Measurements from ENCODE around the gene TPK1. TPM values are rescaled to one million over a fixed set of nuclear protein-coding genes. Genes with fewer than 3 reads are reported as not detected.

TPK1 gene
- total RNA-seq, 2 donors from 2014 or later = 19.9 to 20.6 TPM

DNA sequence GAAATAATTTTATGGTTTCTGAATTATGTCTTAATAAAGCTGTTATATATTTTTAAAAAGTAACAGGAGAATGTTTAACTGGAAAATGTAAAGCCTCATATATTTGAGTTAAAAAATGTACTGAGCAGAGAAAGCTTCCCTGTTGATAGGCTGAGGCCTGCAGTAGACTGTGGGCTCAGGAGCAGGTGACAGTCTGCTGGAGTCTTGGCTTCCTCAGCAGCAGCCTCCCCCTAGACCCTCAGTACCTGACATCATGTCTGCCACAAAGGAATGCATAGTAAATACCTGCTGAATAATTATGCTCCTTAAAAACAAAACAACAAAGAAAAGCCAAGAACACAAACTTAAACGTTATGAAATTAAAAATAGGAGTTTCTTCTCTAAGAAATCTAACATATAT lies 358.5 kb downstream of the TPK1 start:
- Mint-ChIP-seq H3K36me3 (ENCODE audit: low read depth) (no peaks in the 10 kb centered on the region), H3K4me1 (no peaks in the 10 kb centered on the region), H3K4me3 (no peak overlapping the region), H3K27me3 (no peaks in the 10 kb centered on the region), H3K27ac (no peak overlapping the region), H3K9me3 (no peaks in the 10 kb centered on the region)
- ATAC-seq (replicated peaks) = no peak

DNA sequence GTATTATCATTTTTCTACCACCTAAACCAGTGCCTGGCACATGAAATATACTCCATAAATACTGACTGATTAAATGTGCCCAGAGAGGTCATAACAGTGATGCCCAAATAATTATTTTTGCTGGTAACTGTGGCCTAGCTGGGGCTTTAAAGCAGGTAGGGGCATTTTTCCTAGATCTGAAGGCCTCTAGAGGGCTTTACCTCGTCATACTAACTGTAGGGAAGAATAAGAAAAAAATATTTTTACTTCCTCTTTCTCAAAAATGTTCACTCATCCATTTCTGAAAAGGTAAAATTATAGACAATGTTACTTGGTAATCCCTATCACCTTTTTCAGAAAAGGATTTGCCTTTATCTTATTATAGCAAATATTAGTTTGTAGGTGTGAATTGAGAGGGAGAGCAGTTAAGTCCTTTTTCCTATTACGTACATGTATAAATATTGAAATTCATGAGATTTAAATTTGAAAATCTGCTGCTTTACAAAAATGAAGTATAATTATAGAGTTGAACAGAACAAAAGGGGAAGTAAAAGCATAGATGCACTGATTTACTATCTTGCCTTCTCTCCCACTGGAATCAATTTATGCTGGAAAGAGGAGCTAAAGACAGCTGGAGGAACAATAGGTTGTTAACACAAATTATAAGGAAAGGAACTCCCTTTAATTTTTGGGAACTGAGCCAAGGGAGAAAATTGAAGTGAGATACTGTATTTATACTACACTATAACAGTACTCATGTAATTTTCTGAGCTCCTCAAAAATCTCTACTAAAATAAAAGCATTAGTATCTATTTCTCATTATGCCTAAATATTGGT lies 360.8 kb downstream of the TPK1 start:
- H3K27ac Mint-ChIP-seq = no peak overlapping the region
- H3K9me3 Mint-ChIP-seq = no peaks in the 10 kb centered on the region
- H3K4me1 Mint-ChIP-seq = no peaks in the 10 kb centered on the region
- no peaks in the 10 kb centered on the region for H3K27me3 Mint-ChIP-seq
- H3K4me3 Mint-ChIP-seq = no peak overlapping the region
- no peaks in the 10 kb centered on the region for H3K36me3 Mint-ChIP-seq (ENCODE audit: low read depth)
- ATAC-seq (replicated peaks) = no peak

DNA sequence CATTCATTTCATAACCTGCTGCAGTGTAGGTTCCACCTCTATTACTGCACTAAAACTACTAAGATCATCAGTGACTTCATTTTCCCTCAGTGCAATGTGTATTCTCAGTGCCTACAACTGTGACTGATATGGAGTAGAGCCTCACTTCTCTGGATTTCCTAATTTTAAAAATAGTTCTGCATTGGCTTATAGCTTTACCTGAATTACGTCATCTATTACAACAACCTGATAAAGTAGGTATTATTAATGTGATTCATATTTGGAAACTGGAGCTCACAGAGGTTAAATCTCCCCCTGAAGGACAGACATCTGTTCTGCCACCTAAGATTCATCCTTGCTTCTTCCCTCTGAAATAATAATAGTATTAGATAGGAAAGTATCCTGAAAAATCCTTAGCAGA lies 361.5 kb downstream of the TPK1 start:
- no peak overlapping the region for H3K4me3 Mint-ChIP-seq
- no peaks in the 10 kb centered on the region for H3K27me3 Mint-ChIP-seq
- H3K36me3 Mint-ChIP-seq (ENCODE audit: low read depth) = no peaks in the 10 kb centered on the region
- no peaks in the 10 kb centered on the region for H3K4me1 Mint-ChIP-seq
- no peak for ATAC-seq (replicated peaks)
- H3K27ac Mint-ChIP-seq = no peak overlapping the region
- H3K9me3 Mint-ChIP-seq = no peaks in the 10 kb centered on the region

DNA sequence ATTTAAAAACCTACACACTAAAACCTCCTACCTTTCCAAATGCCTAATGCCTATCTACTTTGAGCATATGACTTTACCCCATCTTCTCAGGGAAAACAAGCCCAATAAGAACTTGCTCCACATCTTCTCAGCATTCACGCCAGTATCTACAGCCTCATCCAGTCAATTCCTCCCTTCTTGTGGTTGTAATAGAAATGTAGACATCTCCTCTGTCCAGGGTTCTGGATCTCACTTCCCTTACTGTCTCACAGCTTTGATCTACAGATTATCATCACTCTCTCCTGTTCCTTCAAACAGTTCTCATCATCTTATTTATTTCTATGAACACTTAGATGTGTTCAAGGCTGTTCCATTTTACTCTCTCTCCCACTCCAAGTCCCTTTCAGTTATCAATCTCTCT lies 361.9 kb downstream of the TPK1 start:
- Mint-ChIP-seq H3K4me3 (no peak overlapping the region), H3K27ac (no peak overlapping the region), H3K27me3 (no peaks in the 10 kb centered on the region), H3K4me1 (no peaks in the 10 kb centered on the region), H3K36me3 (ENCODE audit: low read depth) (peaks cover 1% of the 10 kb centered on the region), H3K9me3 (peaks cover 1% of the 10 kb centered on the region)
- ATAC-seq (replicated peaks) = no peak

DNA sequence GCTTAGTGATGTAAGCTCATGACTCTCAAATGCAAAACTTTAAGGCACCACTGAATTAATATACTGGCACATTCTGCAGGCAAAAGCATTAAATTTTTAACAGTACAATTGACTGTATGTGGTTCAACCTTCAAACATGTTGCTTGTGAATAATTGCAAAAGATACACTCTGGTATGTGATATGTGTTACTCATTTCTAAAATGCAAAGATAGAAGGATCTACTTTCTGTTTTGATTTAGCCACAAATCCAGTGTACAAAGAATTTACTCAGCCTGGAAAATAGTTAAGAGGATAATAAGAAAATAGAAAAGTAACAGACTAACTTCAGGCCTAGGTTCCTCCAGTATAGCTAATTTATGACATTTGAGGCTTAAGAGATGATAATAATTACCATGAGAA lies 365.8 kb downstream of the TPK1 start:
- no peaks in the 10 kb centered on the region for H3K4me1 Mint-ChIP-seq
- H3K27ac Mint-ChIP-seq = no peak overlapping the region
- H3K4me3 Mint-ChIP-seq = no peak overlapping the region
- H3K36me3 Mint-ChIP-seq (ENCODE audit: low read depth) = peaks cover 18% of the 10 kb centered on the region
- H3K9me3 Mint-ChIP-seq = peaks cover 13% of the 10 kb centered on the region
- no peak for ATAC-seq (replicated peaks)
- H3K27me3 Mint-ChIP-seq = no peaks in the 10 kb centered on the region

DNA sequence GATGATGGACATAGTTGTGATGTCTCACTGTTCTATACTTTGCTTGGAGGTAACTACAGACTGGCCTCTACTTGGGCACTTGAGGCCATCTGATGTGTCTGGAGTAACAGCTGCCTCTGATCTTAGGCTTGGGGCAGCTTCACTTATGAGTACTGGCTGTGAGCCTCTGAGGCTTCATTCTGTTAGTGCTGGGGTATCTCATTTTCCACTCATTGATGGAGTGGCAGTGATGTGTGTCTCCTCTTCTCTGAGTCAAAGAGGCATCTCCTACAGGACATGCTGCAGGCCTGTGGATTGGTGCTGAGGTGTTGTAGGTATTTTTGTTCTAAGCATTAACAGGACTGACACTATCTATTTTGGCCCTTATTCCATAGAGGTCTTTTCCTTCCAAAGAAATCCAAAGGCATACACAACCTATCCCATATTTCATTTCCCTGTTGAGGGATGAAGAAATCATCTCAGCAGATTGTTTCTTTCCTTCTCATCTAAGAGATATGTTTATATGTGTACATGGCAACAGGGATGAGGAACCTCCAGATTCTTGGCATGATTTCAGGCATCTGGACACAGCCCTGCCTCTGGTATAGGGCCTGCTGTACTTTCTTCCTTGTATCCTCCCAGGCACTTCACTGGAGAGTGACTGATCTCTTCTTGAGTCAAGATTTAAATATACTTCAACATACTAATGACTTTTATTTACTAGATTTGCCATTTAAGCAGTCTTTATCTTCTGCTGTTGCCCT lies 366.7 kb downstream of the TPK1 start:
- peaks cover 16% of the 10 kb centered on the region for H3K9me3 Mint-ChIP-seq
- H3K4me1 Mint-ChIP-seq = no peaks in the 10 kb centered on the region
- peaks cover 25% of the 10 kb centered on the region for H3K36me3 Mint-ChIP-seq (ENCODE audit: low read depth)
- no peak overlapping the region for H3K4me3 Mint-ChIP-seq
- ATAC-seq (replicated peaks) = no peak
- H3K27ac Mint-ChIP-seq = no peak overlapping the region
- no peaks in the 10 kb centered on the region for H3K27me3 Mint-ChIP-seq

DNA sequence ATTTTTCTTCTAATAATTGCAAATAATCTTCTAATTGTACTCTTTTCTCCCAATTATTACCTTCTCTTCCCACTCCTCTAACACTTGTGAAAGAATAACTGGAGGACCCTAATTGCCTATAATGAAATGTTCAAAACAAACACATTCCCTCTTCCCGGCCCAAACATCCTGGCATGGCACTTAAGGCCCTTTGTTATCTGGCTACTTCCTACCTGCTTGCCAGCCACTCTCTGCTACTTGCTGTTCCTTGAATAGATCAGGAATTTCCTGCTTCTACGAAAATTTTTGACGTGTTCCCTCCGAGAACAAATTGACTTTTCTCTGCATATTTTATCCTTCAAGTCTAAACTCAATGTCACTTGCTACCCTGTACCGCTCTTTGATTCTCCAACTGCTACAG lies 376.2 kb downstream of the TPK1 start:
- ATAC-seq (replicated peaks) = no peak
- peaks cover 15% of the 10 kb centered on the region for H3K9me3 Mint-ChIP-seq
- H3K4me1 Mint-ChIP-seq = no peaks in the 10 kb centered on the region
- H3K27me3 Mint-ChIP-seq = no peaks in the 10 kb centered on the region
- no peak overlapping the region for H3K27ac Mint-ChIP-seq
- H3K36me3 Mint-ChIP-seq (ENCODE audit: low read depth) = peaks cover 28% of the 10 kb centered on the region
- no peak overlapping the region for H3K4me3 Mint-ChIP-seq

DNA sequence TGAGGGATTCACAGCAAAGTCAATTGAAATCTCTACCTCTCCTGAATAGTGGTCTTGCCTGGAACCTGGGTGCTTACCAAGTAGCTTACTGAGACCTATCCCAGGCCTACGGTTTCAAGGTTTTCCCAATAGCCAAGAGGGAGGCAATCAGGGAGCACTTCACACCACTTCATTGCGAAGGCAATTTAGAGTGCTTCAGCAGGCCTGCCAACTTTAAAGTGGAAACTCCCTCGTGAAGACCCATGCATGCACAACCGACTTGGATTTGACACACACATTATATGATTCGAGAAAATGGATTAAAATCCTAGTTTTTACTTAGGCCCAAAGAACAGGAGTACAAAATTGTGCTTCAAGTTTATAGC lies 380.8 kb downstream of the TPK1 start:
- Mint-ChIP-seq H3K27me3 (no peaks in the 10 kb centered on the region), H3K4me1 (no peaks in the 10 kb centered on the region)

DNA sequence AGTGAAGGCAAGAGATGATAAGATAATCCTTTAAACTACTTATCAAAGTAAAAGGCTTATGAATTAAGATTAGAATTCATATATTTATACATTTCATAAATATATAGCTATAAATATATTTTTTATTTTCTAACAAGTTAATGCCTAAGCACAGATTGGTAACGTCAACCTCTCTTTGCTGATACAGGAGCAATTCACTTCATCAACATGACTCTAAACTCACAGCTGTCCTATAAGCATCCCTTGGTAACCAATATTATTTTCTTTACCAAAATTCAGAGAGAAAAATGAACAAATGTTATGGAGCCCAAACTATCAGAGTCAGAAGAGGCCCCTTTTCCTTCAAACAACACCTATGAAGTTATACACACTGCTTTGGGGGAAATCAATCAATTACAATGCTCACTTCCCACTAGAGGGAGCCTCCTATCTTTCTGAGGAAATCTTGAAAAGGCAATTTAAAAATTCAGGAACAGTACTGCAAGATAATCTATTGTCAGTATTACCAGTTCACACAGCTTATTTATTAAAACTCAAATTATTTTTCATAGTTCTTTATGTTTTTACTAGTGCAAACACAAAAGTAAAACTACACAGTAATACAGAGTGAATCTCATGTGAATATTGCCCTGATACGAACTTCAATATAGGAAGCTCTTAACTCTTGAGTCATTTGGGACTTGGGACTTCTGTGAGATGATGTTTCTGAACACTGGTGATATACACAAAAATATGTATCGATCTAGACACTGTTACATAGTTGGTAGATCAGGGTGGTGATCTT lies 381.4 kb downstream of the TPK1 start:
- peaks cover 17% of the 10 kb centered on the region for H3K36me3 Mint-ChIP-seq (ENCODE audit: low read depth)
- no peak overlapping the region for H3K27ac Mint-ChIP-seq
- H3K9me3 Mint-ChIP-seq = peaks cover 5% of the 10 kb centered on the region
- no peak overlapping the region for H3K4me3 Mint-ChIP-seq
- no peaks in the 10 kb centered on the region for H3K27me3 Mint-ChIP-seq
- no peaks in the 10 kb centered on the region for H3K4me1 Mint-ChIP-seq
- no peak for ATAC-seq (replicated peaks)

More for the DNA sequence above, 380.8 kb downstream of the TPK1 start:
- H3K9me3 Mint-ChIP-seq = peaks cover 11% of the 10 kb centered on the region
- no peak overlapping the region for H3K27ac Mint-ChIP-seq
- peaks cover 23% of the 10 kb centered on the region for H3K36me3 Mint-ChIP-seq (ENCODE audit: low read depth)
- H3K4me3 Mint-ChIP-seq = no peak overlapping the region
- no peak for ATAC-seq (replicated peaks)

DNA sequence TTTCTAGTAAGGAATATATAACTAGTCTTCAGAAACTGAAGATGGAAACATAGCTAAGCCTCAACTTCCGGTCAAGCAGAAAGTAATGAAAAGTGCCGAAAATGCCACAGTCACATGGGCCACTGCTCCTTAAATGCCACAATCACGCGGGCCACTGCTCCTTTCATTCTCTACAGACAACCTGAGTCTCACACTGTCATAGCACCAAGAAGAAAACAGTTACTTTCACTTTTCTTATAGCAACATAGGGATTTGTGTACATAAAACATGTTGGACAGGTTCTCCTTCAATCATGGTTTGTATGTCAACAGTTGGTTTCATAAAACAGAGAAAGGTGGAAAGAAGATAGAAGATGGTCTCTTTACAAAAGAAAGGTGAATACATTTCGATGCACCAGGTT lies 383.8 kb downstream of the TPK1 start:
- H3K4me3 Mint-ChIP-seq = no peak overlapping the region
- no peak overlapping the region for H3K27ac Mint-ChIP-seq
- no peak for ATAC-seq (replicated peaks)
- peaks cover 4% of the 10 kb centered on the region for H3K9me3 Mint-ChIP-seq
- no peaks in the 10 kb centered on the region for H3K27me3 Mint-ChIP-seq
- peaks cover 16% of the 10 kb centered on the region for H3K36me3 Mint-ChIP-seq (ENCODE audit: low read depth)
- no peaks in the 10 kb centered on the region for H3K4me1 Mint-ChIP-seq

DNA sequence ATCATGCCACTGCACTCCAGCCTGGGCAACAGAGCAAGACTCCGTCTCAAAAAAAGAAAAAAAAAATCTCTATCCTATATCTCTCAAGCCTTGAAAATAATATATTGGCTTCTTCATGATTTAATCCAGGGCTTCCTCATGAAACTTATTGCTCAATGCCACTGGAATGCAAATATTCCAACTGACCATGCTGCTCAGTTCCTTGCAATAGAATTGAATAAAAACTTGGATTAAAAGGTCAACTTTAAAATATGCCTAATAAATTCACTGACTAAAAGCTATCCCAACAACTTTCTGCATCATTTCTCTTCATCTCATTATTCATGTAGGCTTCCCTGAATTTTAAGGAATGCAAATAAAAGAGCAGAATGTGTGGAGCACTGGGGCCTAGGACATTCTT lies 390.3 kb downstream of the TPK1 start:
- no peaks in the 10 kb centered on the region for H3K36me3 Mint-ChIP-seq (ENCODE audit: low read depth)
- H3K4me1 Mint-ChIP-seq = no peaks in the 10 kb centered on the region
- no peaks in the 10 kb centered on the region for H3K27me3 Mint-ChIP-seq
- no peaks in the 10 kb centered on the region for H3K9me3 Mint-ChIP-seq
- H3K4me3 Mint-ChIP-seq = no peak overlapping the region
- no peak for ATAC-seq (replicated peaks)
- H3K27ac Mint-ChIP-seq = no peak overlapping the region

DNA sequence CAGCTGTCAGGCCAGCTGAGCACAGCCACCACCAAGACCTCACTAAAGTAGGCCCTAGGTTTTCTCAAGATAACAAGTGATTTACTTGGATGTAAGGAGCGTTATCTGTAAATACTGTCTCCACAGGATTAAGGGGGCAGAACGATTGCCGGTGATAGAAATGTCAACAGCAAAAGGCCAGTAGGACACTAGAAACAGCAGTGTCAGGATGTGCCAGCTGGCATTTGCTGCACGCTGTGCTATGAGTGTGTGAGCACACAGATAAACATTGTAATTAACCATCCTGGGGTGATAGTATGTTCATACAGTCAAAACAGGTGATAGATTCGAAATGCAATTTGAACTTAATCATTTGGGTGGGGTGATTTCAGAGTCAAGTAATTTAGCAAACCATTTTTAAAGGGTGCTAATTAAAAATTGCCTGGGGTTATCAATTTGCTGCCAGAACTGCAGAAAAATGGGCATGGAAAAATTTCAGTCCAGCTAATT lies 396.1 kb downstream of the TPK1 start:
- no peaks in the 10 kb centered on the region for H3K27me3 Mint-ChIP-seq
- no peak overlapping the region for H3K27ac Mint-ChIP-seq
- no peak for ATAC-seq (replicated peaks)
- H3K36me3 Mint-ChIP-seq (ENCODE audit: low read depth) = no peaks in the 10 kb centered on the region
- H3K9me3 Mint-ChIP-seq = no peaks in the 10 kb centered on the region
- no peak overlapping the region for H3K4me3 Mint-ChIP-seq
- no peaks in the 10 kb centered on the region for H3K4me1 Mint-ChIP-seq

DNA sequence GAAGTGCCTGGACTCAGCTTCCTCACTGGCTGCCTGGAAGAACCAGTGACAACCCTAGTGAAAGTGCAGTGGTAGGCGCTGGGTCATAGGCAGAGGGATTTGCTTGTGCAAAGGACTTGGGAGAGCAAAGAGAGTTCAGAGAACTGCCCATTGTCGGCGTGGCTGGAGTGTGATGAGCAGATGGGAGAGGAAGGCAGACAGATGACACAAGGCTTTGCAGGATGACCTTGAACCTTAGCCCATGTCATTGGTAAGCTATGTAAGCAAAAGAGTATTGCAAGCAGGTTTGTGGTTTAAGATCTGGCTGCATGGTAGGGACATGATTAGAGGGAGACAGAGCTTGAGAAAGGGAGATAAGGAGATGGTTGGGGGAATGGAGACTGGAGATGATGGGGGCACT lies 397.1 kb downstream of the TPK1 start:
- no peaks in the 10 kb centered on the region for H3K4me1 Mint-ChIP-seq
- H3K9me3 Mint-ChIP-seq = no peaks in the 10 kb centered on the region
- ATAC-seq (replicated peaks) = no peak
- H3K36me3 Mint-ChIP-seq (ENCODE audit: low read depth) = no peaks in the 10 kb centered on the region
- no peak overlapping the region for H3K4me3 Mint-ChIP-seq
- H3K27me3 Mint-ChIP-seq = no peaks in the 10 kb centered on the region
- no peak overlapping the region for H3K27ac Mint-ChIP-seq

DNA sequence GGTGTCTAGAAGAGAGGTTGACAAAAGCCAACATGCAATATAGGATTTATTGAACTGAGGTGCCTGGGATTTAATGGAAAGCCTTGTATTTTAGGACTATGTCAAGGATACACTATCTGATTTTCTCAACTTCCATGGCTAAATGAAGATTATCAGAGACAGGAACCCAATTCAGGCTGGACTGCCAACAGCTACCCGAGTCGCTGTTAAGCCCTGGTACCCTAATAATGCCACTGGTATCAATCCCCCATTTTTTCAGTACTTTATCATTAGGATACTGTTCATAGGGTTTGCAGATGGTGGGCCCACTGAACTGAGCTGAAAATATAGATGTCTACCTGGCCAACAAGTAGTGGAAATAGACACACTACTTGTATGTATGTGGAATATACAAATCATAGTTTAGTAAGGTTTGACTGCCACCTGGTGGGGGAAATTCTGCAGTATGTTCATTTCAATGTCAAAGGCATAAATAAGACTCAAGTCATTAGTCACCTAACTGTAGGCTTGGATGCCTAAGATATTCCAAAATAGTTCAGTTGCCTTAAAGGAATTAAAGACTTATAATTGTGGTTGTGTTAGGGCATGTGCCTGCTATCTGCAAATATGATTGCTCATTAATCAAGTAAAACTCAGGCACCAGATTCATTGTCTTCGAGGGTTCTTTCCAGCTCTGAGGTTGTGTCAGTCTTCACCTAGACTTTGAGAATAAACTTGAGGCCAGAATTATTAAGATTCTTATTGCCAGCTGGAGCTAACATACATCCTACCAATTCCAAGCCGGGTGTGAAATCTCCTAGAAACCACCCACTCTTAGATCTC lies 398.3 kb downstream of the TPK1 start:
- no peaks in the 10 kb centered on the region for H3K9me3 Mint-ChIP-seq
- H3K27me3 Mint-ChIP-seq = no peaks in the 10 kb centered on the region
- no peak overlapping the region for H3K27ac Mint-ChIP-seq
- H3K36me3 Mint-ChIP-seq (ENCODE audit: low read depth) = no peaks in the 10 kb centered on the region
- no peak overlapping the region for H3K4me3 Mint-ChIP-seq
- no peak for ATAC-seq (replicated peaks)
- no peaks in the 10 kb centered on the region for H3K4me1 Mint-ChIP-seq
